ENCODE results near the gene GLG1.

GRCh38 chr16:74466872-74467271 is 140.0 kb downstream of the GLG1 start:
- TF ChIP-seq CTCF (IDR thresholded peaks at IDR 0.05) (no peak), POLR2A (IDR thresholded peaks at IDR 0.05) (no peak), EP300 (IDR thresholded peaks at IDR 0.05) (no peak)
